Peyer's patch (tissue), 4 donors: ENCODE results near the gene CD6. TPM values are rescaled to one million over a fixed set of nuclear protein-coding genes. Genes with fewer than 3 reads are reported as not detected.

Experiments used
- DNase-seq, 3 donors: peaks; one replicate each; pipeline ENCODE4 v3.0.0-alpha.2; 2017 to 2019
- H3K27ac ChIP-seq, 4 donors: fragments of 200-600 bp; sonication (generic); one replicate each; pipeline ENCODE4 v1.5.1; 2016 to 2019
- H3K27me3 ChIP-seq, 2 donors: fragments of 200-600 bp; sonication (generic); one replicate each; pipeline ENCODE4 v1.5.1; 2019
- H3K36me3 ChIP-seq, 3 donors: fragments of 200-600 bp; sonication (generic); one replicate each; pipeline ENCODE4 v1.5.1; 2016 to 2019
- H3K4me1 ChIP-seq, 4 donors: fragments of 200-600 bp; sonication (generic); one replicate each; pipeline ENCODE4 v1.5.1; 2016 to 2019
- H3K4me3 ChIP-seq, 4 donors: fragments of 200-600 bp; sonication (generic); 1 replicate in 3 of 4; 2 replicates in 1 of 4; pipeline ENCODE4 v1.5.1; 2016 to 2019; ENCODE audit warnings: mild to moderate bottlenecking in 1 of 4
- H3K9me3 ChIP-seq, 4 donors: fragments of 200-600 bp; sonication (generic); one replicate each; pipeline ENCODE4 v1.5.1; 2016 to 2019; ENCODE audit warnings: mild to moderate bottlenecking in 1 of 4
- POLR2A ChIP-seq, 2 donors: fragments of 450-650 bp; IDR thresholded peaks; one replicate each; pipeline ENCODE4 v1.5.1; 2017; ENCODE audit warnings: antibody characterized with exemption in 2 of 2, mild to moderate bottlenecking in 2 of 2, moderate library complexity in 2 of 2
- total RNA-seq, 4 donors: library from RNA; depleted of rRNA; stranded (reverse); fragments of >200 nt; gene quantifications; one replicate each; pipeline ENCODE4 v1.1.0, GENCODE V29; 2016
- TF ChIP-seq, protein P1 (sequence below), 6 experiments: fragments of 450-650 bp in 4 of 6; fragments of 200-600 bp in 2 of 6; sonication (generic) in 1 of 6; IDR thresholded peaks; one replicate each; pipeline ENCODE4 v1.5.1; 2017 to 2019; ENCODE audit warnings: antibody characterized with exemption in 6 of 6, mild to moderate bottlenecking in 3 of 6, moderate library complexity in 1 of 6

CD6 gene
- total RNA-seq, 4 donors from 2014 or later, result 3.3 to 15.7 (median 4.7) TPM

DNA sequence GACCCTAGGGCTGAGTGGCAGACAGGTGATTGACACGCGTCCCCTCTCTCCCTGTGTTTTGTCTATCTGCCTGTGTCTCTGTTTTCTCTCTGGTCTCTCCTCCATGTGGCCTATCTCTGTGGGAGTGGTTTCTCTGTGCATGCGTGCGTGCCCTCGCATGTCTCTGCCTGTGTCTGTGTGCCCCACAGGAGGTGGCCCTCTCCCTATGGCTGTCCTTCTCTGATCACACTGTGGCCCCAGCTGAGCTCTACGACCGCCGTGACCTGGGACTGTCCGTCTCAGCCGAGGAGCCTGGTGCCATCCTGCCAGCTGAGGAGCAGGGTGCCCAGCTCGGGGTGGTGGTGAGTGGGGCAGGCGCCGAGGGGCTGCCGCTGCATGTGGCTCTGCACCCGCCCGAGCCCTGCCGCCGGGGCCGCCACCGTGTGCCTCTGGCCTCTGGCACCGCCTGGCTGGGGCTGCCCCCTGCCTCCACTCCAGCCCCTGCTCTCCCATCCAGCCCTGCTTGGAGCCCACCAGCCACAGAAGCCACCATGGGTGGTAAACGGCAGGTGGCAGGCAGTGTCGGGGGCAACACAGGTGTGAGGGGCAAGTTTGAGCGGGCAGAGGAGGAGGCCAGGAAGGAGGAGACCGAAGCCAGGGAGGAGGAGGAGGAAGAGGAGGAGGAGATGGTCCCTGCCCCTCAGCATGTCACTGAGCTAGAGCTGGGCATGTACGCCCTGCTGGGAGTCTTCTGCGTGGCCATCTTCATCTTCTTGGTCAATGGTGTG lies 35.6 kb upstream of the CD6 start:
- TF ChIP-seq, protein P1, sequence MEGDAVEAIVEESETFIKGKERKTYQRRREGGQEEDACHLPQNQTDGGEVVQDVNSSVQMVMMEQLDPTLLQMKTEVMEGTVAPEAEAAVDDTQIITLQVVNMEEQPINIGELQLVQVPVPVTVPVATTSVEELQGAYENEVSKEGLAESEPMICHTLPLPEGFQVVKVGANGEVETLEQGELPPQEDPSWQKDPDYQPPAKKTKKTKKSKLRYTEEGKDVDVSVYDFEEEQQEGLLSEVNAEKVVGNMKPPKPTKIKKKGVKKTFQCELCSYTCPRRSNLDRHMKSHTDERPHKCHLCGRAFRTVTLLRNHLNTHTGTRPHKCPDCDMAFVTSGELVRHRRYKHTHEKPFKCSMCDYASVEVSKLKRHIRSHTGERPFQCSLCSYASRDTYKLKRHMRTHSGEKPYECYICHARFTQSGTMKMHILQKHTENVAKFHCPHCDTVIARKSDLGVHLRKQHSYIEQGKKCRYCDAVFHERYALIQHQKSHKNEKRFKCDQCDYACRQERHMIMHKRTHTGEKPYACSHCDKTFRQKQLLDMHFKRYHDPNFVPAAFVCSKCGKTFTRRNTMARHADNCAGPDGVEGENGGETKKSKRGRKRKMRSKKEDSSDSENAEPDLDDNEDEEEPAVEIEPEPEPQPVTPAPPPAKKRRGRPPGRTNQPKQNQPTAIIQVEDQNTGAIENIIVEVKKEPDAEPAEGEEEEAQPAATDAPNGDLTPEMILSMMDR (IDR thresholded peaks at IDR 0.05), result no peak
- no peak for TF ChIP-seq POLR2A (IDR thresholded peaks at IDR 0.05)
- no peaks in the 10 kb centered on the region for H3K36me3 ChIP-seq
- no peaks in the 10 kb centered on the region for H3K9me3 ChIP-seq

DNA sequence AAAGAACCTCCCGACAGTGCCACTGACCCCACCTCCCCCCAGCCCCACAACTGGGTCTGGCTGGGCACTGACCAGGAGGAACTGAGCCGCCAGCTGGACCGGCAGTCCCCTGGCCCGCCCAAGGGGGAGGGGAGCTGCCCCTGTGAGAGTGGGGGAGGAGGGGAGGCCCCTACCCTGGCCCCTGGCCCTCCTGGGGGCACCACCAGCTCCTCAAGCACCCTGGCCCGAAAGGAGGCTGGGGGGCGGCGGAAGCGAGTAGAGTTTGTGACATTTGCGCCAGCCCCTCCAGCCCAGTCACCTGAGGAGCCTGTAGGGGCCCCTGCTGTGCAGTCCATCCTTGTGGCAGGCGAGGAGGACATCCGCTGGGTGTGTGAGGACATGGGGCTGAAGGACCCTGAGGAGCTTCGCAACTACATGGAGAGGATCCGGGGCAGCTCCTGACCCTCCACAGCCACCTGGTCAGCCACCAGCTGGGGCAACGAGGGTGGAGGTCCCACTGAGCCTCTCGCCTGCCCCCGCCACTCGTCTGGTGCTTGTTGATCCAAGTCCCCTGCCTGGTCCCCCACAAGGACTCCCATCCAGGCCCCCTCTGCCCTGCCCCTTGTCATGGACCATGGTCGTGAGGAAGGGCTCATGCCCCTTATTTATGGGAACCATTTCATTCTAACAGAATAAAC lies 34.9 kb upstream of the CD6 start:
- Histone ChIP-seq H3K9me3 (no peaks in the 10 kb centered on the region), H3K4me3 (no peak overlapping the region), H3K36me3 (peaks cover 0 to under 1% (median 0%) of the 10 kb centered on the region in 3 donors), H3K4me1 (peaks cover 0 to 5% (median under 1%) of the 10 kb centered on the region in 4 donors), H3K27ac (peak overlapping the region in 1 of 4 donors; percentile 18), H3K27me3 (no peaks in the 10 kb centered on the region)
- peak in 1 of 3 donors; percentile 39 for DNase-seq
- TF ChIP-seq POLR2A (IDR thresholded peaks at IDR 0.05), result no peak
- TF ChIP-seq, protein P1 (IDR thresholded peaks at IDR 0.05), result no peak

More for the DNA sequence above, 35.6 kb upstream of the CD6 start:
- Histone ChIP-seq H3K27me3 (no peaks in the 10 kb centered on the region), H3K4me1 (peaks cover 0 to 10% (median 3%) of the 10 kb centered on the region in 4 donors), H3K27ac (peak overlapping the region in 1 of 4 donors; percentile 18), H3K4me3 (no peak overlapping the region)
- peak in 1 of 3 donors; percentile 42 for DNase-seq

DNA sequence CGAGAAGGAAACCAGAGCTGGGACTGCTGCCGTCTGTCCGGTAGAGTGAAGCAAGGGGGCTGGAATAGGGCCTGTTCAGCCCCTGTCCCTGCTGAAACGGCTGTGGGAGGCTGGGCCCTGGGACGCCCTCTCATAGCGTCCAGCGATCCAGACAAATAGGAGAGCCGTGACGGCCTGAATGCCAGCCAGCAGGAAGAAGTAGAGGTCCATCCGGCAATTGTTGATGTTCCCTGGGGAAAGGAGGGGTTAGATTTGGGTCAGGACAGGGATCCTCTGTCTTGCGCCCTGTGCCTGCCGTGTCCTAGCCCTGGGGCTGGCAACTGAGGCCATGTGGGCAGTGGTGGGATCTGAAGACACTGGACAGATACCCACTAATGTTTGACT lies 34.3 kb upstream of the CD6 start:
- no peak overlapping the region for H3K27ac ChIP-seq
- H3K27me3 ChIP-seq, result no peaks in the 10 kb centered on the region
- H3K4me1 ChIP-seq, result peaks cover 0 to 3% (median under 1%) of the 10 kb centered on the region in 4 donors
- TF ChIP-seq POLR2A (IDR thresholded peaks at IDR 0.05), result no peak
- TF ChIP-seq, protein P1 (IDR thresholded peaks at IDR 0.05), result no peak
- DNase-seq, result peak in 1 of 3 donors; percentile 37
- H3K9me3 ChIP-seq, result no peaks in the 10 kb centered on the region
- no peak overlapping the region for H3K4me3 ChIP-seq
- peaks cover 0 to 6% (median 0%) of the 10 kb centered on the region in 3 donors for H3K36me3 ChIP-seq

DNA sequence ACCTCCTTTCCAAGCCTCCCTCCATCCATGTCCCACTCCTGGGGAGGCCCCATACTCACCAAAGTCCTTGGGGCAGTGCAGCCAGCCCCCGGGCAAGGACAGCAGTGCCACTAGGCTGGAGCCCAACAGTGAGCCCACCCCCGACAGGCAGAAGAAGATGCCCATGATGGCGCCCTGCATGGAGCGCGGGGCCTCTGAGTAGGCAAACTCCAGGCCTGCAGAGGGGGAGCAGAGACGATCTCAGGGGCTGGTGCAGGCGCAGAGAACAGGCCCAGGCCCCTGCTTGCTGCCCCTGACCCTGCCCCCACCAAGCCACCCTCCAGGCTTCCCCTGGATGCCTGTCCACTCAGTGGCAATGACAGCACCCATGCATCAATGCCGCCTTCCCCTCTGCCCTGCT lies 33.7 kb upstream of the CD6 start:
- H3K4me1 ChIP-seq, result peaks cover 0 to 4% (median 2%) of the 10 kb centered on the region in 4 donors
- peak in 1 of 3 donors; percentile 38 for DNase-seq
- H3K4me3 ChIP-seq, result no peak overlapping the region
- no peaks in the 10 kb centered on the region for H3K27me3 ChIP-seq
- peaks cover 0 to 10% (median 0%) of the 10 kb centered on the region in 3 donors for H3K36me3 ChIP-seq
- H3K27ac ChIP-seq, result no peak overlapping the region
- no peak for TF ChIP-seq POLR2A (IDR thresholded peaks at IDR 0.05)
- TF ChIP-seq, protein P1 (IDR thresholded peaks at IDR 0.05), result no peak
- no peaks in the 10 kb centered on the region for H3K9me3 ChIP-seq

DNA sequence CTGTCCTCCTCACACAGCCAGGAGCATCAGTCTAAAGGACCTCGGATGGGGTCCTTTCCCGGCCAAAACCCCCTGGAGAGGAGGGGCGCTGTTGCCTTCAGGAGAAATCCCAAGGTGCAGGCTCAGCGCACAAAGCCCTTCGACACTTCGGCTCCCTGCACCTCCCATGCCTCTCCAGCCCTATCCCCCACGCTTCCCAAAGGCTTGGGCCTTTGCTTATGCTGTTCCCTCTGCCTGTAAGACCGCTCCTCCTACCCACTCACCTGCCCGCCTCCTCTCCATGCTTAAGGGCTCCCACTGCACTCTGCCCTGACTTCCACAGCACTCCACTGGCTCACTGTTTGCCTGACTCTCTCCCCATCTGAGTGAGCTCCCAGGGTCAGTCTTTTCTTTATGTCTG lies 33.0 kb upstream of the CD6 start:
- no peak overlapping the region for H3K4me3 ChIP-seq
- peak in 1 of 3 donors; percentile 31 for DNase-seq
- H3K36me3 ChIP-seq, result peaks cover 0 to 10% (median 0%) of the 10 kb centered on the region in 3 donors
- H3K4me1 ChIP-seq, result peaks cover 0 to 4% (median 1%) of the 10 kb centered on the region in 4 donors
- no peaks in the 10 kb centered on the region for H3K27me3 ChIP-seq
- TF ChIP-seq, protein P1 (IDR thresholded peaks at IDR 0.05), result no peak
- no peak for TF ChIP-seq POLR2A (IDR thresholded peaks at IDR 0.05)
- H3K9me3 ChIP-seq, result no peaks in the 10 kb centered on the region
- no peak overlapping the region for H3K27ac ChIP-seq
